Activated B cell treated with CpG ODN at 0.5 μM for 24 hours (primary cell): ENCODE data around the gene PNPLA5. TPM values are rescaled to one million over a fixed set of nuclear protein-coding genes. Genes with fewer than 3 reads are reported as not detected.

Experiments used
- ATAC-seq: fragments of 200-7000 bp; cut with Tn5 transposase; one replicate; pipeline ENCODE4 v1.10.0; 2021; ENCODE audit warnings: low read depth, mild to moderate bottlenecking, moderate library complexity
- CTCF ChIA-PET: fragments of 350-600 bp; sonication (Branson Sonifier 250); formaldehyde crosslinking; loops from one replicate; lab custom pipeline; 2021; ENCODE audit warnings: antibody characterized with exemption; lab: Charles Lee
- POLR2A ChIA-PET: fragments of 350-600 bp; sonication (Branson Sonifier 250); formaldehyde crosslinking; loops from one replicate; lab custom pipeline; 2021; ENCODE audit warnings: antibody characterized with exemption; lab: Charles Lee
- DNase-seq: peaks from one replicate; pipeline ENCODE4 v3.0.0; 2022
- H3K27ac Mint-ChIP-seq: one replicate; pipeline ENCODE4 v1.8.0; 2020; ENCODE audit warnings: mixed read lengths
- H3K27me3 Mint-ChIP-seq: one replicate; pipeline ENCODE4 v1.8.0; 2021; ENCODE audit warnings: mixed read lengths
- H3K36me3 Mint-ChIP-seq: one replicate; pipeline ENCODE4 v1.8.0; 2021; ENCODE audit warnings: low read depth, mixed read lengths
- H3K4me1 Mint-ChIP-seq: one replicate; pipeline ENCODE4 v1.8.0; 2021; ENCODE audit warnings: mixed read lengths
- H3K4me3 Mint-ChIP-seq: one replicate; pipeline ENCODE4 v1.8.0; 2020; ENCODE audit warnings: mild to moderate bottlenecking, mixed read lengths
- H3K9me3 Mint-ChIP-seq: one replicate; pipeline ENCODE4 v1.8.0; 2020; ENCODE audit warnings: mixed read lengths
- intact Hi-C: fragments of 100-400 bp; cut with micrococcal nuclease; formaldehyde crosslinking; loops from one replicate; pipeline ENCODE4 v1.15.1; 2024
- total RNA-seq: library from RNA; stranded (reverse); gene quantifications from 2 replicates; pipeline ENCODE4 v1.2.3, GENCODE V29; 2022
- TF ChIP-seq, protein P1 (sequence below): fragments of 200-600 bp; IDR thresholded peaks from one replicate; pipeline ENCODE4 v1.8.0; 2022; ENCODE audit warnings: antibody characterized with exemption, mild to moderate bottlenecking

Gene PNPLA5
- total RNA-seq, 1 donor from 2014 or later, result not detected

DNA sequence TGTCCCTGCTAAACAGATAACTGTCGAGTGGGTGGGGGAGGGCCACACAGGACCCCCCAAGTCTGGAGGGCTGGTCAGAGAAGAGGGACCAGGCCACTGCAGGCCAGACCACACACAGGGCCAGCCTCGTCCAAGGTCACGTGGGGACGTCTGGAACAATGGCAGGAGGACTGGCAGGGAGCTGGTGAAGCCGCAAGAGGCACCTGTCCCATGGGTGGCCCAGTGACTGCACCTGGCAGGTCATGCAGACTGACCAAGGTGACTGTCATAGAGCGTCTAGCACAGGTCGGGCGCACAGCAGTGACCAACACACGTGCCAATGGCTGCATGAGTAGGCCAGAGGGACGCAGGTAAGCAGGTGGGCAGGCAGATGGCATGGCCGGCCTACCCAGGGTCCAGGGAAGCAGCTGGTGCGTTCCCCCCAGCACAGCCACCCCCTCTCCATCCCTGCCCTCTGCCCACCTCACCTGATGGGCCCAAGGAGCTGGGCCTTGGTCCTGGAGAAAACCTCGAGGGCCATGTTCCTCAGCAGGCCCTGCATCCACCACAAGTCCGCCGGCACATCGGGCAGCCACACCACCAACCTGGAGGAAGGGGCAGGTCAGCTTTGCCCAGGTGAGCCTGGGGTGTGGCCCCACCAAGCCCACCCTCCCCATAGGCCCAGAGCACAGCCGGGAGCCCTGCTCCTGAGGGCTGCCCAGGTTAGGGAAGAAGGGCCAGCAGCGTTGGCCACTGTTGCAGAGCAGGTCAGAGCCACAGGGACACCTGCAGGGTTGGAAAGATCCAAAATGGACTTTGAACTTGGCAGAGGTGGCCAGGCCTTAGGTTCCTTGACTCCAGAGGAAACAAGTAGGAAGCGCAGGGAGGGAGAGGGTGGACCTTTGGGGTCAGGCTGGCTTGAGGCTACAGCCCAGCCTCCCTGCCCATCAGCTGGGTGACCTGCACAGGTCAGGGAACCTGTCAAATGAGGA, 10.4 kb downstream of the PNPLA5 start:
- no peak overlapping the region for H3K27ac Mint-ChIP-seq
- no peak for ATAC-seq
- intact Hi-C loops, result loop anchor here (10.0 kb wide), 1 partner anchor 497 kb away; no protein-coding TSS in a partner anchor
- no peak overlapping the region for H3K4me3 Mint-ChIP-seq
- TF ChIP-seq, protein P1, sequence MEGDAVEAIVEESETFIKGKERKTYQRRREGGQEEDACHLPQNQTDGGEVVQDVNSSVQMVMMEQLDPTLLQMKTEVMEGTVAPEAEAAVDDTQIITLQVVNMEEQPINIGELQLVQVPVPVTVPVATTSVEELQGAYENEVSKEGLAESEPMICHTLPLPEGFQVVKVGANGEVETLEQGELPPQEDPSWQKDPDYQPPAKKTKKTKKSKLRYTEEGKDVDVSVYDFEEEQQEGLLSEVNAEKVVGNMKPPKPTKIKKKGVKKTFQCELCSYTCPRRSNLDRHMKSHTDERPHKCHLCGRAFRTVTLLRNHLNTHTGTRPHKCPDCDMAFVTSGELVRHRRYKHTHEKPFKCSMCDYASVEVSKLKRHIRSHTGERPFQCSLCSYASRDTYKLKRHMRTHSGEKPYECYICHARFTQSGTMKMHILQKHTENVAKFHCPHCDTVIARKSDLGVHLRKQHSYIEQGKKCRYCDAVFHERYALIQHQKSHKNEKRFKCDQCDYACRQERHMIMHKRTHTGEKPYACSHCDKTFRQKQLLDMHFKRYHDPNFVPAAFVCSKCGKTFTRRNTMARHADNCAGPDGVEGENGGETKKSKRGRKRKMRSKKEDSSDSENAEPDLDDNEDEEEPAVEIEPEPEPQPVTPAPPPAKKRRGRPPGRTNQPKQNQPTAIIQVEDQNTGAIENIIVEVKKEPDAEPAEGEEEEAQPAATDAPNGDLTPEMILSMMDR, result no peak
- ChIA-PET POLR2A (no interaction called here), CTCF (no interaction called here)
- peaks cover 29% of the 10 kb centered on the region for H3K27me3 Mint-ChIP-seq
- no peaks in the 10 kb centered on the region for H3K36me3 Mint-ChIP-seq
- peaks cover 5% of the 10 kb centered on the region for H3K4me1 Mint-ChIP-seq
- H3K9me3 Mint-ChIP-seq, result no peaks in the 10 kb centered on the region
- DNase-seq, result no peak

DNA sequence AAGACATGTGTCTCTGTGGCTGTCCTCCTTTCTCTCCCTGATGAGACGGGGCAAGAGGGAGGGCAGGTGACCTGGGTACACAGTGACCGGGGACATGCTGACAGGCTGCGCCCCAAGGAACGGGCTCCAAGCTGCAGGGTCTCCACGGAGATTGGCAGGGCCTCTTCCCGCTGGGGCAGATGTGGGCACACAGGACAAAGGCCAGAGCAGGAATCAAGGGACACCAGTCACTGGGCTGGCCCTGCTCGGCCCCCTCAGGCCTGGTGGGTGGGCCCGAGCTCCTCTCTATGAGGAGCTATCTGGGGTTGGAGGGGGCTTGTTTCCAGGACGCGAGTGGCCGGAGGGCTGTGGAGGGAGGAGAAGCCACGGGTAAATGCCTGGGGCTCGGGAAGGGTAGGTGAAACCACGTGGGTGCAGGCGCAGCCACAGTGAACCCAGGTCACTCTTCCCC, 11.2 kb downstream of the PNPLA5 start:
- POLR2A ChIA-PET, result no interaction called here
- DNase-seq, result no peak
- peaks cover 34% of the 10 kb centered on the region for H3K27me3 Mint-ChIP-seq
- intact Hi-C loops, result loop anchor here (10.0 kb wide), 1 partner anchor 496 kb away; no protein-coding TSS in a partner anchor
- ATAC-seq, result no peak
- TF ChIP-seq, protein P1, result no peak
- no peak overlapping the region for H3K27ac Mint-ChIP-seq
- no peaks in the 10 kb centered on the region for H3K36me3 Mint-ChIP-seq
- H3K4me1 Mint-ChIP-seq, result peaks cover 5% of the 10 kb centered on the region
- H3K4me3 Mint-ChIP-seq, result no peak overlapping the region
- CTCF ChIA-PET, result no interaction called here
- H3K9me3 Mint-ChIP-seq, result no peaks in the 10 kb centered on the region

DNA sequence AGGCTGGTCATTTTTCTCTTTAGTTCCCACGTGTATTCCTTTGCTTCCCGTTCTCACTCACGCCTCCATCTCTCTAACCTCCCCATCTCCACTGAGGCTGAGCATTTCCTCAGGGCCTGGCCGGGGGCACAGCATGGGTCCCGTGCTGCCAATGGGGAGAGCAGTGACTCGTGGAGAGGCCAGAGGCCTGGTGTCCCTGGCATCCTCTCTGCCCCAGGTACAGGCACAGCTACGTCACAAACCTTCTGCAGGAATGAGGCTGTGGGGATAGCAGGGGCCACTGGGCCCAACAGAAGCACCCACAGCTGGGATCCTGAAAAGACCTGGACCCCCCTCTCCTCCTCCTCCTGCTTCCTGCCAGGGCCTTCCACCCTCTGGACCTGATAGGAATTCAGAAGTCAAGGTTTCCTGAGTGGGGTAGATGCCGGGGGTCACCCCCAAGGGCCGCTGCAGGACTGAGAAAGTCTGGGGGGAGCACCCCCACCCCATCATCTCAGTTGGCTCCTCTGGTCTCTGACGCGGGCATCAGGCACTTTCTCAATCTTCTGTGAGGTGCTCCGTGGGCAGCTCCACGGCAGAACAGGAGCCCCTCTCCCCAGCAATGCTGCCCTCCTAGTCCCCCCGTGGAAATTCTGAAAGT, 11.8 kb downstream of the PNPLA5 start:
- CTCF ChIA-PET, result no interaction called here

DNA sequence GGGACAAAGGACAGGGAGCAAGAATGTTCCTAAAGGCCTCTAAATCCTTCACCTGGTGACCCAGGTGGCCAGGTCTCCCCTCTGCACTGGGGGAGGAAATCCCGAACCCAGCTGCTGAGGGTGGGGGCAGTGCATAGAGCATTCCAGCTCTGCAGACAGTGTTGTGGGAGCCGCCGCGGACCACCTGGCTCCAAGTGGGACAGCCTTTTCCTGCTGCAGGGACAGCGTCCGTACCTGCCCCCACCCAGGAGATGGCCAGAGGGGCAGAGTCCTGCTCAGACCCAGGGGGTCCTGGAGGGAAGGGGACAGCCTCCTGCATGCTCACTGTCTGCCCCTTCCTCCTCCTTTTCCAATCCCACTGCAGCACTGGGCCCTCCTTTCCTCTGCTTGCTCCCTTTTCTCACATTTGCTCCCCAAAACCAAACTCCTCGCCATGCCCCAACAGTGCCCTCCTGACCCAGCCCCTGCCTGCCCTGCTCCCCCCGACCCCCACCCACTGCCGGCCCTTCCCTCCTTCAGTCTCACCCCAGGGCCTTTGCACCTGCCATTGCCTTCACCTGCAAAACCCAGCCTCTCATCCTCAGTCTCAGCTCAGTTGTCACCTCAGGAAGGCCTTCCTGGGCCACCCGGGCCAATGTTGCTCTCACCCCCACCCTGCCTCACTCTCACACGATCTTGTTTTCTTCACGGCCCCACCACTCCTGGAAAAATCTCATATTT, 12.8 kb downstream of the PNPLA5 start:
- Mint-ChIP-seq H3K27ac (no peak overlapping the region), H3K36me3 (no peaks in the 10 kb centered on the region), H3K9me3 (no peaks in the 10 kb centered on the region), H3K4me3 (no peak overlapping the region), H3K4me1 (no peaks in the 10 kb centered on the region), H3K27me3 (peaks cover 42% of the 10 kb centered on the region)
- TF ChIP-seq, protein P1, result no peak
- ChIA-PET CTCF (no interaction called here), POLR2A (no interaction called here)
- DNase-seq (no peak), ATAC-seq (no peak)
- intact Hi-C loops, result no loop called here

More for the DNA sequence above, 11.8 kb downstream of the PNPLA5 start:
- intact Hi-C loops, result loop anchor here (10.0 kb wide), 1 partner anchor 495 kb away; no protein-coding TSS in a partner anchor
- Mint-ChIP-seq H3K27me3 (peaks cover 36% of the 10 kb centered on the region), H3K9me3 (no peaks in the 10 kb centered on the region), H3K4me3 (no peak overlapping the region), H3K36me3 (no peaks in the 10 kb centered on the region), H3K27ac (no peak overlapping the region), H3K4me1 (peaks cover 5% of the 10 kb centered on the region)
- POLR2A ChIA-PET, result no interaction called here
- TF ChIP-seq, protein P1, result no peak
- ATAC-seq, result no peak
- no peak for DNase-seq
